OCI-LY1 (cell line): ENCODE data around the gene STXBP6.

Experiments
- CTCF ChIP-seq: fragments of 200-600 bp; sonication (generic), shearing (Covaris generic); IDR thresholded peaks from 2 replicates; pipeline ENCODE4 v1.5.1; 2017; ENCODE audit warnings: mild to moderate bottlenecking, antibody characterized with exemption, low read length, moderate library complexity, mixed read lengths
- EZH2 ChIP-seq: fragments of 200-600 bp; sonication (generic), shearing (Covaris generic); IDR thresholded peaks from 2 replicates; pipeline ENCODE4 v1.8.0; 2017; ENCODE audit warnings: borderline replicate concordance, mixed run types, mild to moderate bottlenecking, antibody characterized with exemption, low read length, moderate library complexity, mixed read lengths

GRCh38 chr14:24858052-24858451 is 191.9 kb downstream of the STXBP6 start:
- TF ChIP-seq CTCF (no peak), EZH2 (no peak)
